GM18858 (cell line): ENCODE results near the gene A4GALT.

Experiments
- ATAC-seq: cut with Tn5 transposase; IDR thresholded peaks from one replicate; pipeline ENCODE4 v1.9.1; 2021; ENCODE audit not compliant: unreplicated experiment

A4GALT gene

DNA sequence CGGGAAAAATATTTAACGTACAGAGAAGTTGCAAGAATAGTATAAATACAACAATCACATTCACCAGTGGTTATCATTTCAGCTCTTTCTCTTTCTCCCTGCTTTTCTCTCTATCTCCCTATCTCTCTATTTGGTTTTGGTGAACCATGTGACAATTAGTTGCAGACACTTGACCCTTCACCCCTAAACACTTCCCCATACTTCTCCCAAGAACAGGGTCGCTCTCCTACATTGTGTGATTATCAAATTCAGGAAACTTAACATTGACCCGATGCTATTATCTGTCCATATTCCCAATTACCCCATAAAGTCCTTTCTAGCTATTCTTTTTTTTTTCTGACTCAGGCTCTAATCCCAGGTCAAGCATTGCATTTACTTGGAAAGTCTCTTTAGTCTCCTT is 66.7 kb downstream of the A4GALT start:
- no peak for ATAC-seq

DNA sequence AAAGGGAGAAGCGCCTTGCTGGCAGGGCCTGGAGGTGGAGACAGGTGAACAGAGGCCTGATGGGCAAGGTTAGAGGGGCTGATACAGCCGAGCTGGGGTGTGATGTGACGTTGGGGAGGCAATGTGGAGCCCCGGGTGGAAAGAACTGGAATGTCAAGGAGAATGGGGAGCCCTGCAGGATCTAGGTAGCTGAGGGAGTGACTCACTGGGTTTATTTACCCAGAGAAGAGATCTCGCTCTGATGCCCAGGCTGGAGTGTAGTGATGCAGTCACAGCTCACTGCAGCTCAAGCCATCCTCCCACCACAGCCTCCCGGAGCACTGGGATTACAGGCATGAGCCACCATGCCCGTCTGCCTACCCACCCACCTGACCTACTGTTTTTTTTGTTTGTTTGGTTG is 69.5 kb downstream of the A4GALT start:
- ATAC-seq, result no peak

DNA sequence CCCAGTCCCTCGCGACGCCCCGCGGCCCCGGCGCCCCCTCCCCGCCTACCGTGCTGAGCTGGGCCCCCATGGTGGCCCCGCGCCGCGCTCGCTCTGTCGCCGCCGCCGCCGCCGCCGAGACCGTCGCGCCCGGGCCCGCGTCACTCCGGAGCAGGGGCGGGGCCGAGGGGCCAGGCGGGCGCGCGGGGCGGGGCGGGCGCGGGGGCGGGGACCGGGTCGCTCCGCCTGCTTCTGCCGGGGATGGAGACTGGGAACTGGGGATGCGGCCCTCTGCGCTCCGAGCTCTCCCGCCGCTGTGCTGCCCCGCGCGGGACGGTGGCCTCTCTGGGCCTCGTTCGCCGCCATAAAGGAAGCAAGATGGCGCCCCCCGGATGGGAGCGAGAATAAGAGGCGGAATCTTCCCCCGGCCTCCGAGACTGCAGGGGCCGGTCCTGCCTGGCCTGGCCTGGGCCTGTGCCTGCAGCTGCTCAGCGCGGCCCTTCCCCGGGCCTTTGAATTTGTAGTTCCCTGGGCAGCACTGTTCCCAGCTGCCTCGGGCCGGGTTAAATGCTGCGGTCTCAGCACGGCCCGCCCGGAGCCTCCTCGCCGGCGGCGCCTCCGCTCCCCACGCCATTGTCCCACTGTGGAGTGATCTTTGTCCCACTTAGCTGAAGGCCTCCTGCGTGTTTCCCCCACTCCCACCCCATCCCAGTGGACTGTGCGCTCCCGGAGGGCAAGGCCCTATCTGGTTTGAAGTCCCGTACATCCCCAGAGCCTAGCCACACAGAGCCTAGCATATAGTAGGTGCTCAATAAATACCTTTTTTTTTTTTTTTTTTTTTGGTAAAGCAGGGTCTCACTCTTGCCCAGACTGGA is 71.2 kb downstream of the A4GALT start, which contains the start of gene CYB5R3:
TSS of gene CYB5R3 (minus strand) at position 147 of the 854 bp plus-strand sequence. CDS start at position 70, 77 bp downstream.
- no peak for ATAC-seq

DNA sequence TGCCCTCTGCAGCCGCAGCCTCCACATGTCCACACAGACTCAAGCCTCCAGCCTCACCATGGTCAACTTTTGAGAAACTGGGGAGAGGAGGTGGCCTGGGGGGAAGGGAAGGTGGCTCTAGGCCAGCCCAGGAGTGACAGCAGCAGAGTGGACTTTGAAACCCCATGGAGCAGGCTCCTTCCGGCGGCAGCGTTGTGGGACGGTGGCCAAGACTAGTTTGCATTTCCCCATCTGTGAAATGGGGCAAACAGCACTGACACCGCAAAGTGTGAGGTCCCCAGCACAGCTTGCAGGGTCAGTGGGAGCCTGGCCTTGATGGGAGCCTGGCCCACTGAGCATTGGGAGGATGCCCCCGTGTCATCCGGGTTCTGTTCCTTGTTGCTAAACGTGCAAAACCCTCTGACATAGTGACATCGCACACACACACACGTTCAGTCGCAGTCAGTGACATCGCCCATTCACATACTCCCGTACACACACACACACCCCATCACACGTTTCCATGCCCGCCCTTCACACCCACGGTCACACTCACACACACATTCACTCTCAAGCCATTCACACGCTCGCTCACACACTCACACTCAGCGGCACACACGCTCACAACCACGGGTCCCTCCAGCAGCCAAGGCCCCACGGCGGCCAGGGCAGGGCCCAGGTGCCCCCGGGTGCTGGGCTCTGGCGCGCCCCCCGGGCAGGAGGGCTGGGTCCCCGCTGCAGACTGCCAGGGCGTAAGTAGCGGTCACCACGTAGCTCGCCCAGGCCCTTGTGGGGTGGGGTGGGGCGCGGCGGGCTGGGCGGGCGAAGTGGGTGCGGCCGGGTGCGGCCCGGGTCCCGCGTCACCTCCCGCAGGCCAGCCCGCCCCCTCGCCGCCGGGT is 72.1 kb downstream of the A4GALT start:
- no peak for ATAC-seq

DNA sequence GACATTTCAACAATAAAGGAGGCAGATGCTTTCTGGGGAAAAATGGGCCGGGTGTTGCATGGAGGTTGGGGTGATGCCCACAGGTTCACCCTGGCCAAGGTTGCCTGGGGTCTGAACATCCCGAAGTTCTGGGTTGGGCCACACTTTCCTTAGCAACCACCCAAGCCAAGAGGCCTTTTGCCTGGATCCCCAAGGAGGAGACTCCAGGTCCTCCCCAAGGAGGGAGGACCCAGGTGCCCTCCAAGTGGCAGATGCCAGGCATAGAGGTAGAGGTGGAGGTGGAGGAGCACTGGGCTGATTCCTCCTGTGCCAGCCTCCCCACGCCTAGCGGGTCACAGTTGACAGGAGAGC is 72.7 kb downstream of the A4GALT start:
- no peak for ATAC-seq

DNA sequence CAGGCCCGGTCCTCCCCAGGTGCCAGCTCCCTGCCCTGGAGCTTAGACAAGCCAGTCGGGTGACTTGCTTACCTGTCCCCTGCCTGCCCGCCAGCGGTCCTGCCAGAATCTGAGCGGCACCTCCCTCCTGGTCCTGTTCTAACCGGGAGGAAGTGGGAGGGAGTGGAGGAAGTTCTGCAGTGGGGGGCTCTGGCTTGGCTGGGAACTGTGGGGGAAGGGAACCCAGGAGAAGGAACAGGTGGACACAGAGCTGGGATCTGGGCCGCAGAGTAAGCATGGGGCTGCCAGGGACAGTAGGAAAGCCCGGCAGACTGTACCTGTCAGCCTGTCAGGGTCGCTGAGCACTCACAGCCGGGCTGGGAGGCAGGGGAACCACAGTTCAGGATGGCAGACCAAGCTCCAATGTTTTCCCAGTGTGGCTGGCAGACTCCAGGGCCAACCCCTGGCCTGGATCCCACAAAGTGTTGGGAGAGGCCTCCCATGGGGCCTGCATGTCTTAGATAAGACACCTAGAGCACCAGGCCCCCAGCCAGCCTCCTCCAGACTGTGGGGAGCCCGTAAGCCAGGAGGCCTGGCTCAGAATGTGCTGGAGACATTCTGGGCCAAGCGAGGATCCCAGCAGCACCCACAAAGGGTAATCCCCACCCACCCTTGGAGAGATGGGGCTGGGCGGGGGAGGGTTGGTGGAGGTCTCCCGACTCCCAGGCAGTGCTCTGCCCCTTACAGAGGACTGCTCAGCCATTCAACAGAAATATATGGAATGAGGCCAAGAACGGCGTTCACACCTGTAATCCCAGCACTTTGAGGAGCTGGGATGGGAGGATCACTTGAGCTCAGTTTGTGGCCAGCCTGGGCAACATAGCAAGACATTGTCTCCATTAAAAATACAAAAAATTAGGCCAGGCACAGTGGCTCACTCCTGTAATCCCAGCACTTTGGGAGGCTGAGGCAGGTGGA is 73.8 kb downstream of the A4GALT start:
- ATAC-seq, result no peak

DNA sequence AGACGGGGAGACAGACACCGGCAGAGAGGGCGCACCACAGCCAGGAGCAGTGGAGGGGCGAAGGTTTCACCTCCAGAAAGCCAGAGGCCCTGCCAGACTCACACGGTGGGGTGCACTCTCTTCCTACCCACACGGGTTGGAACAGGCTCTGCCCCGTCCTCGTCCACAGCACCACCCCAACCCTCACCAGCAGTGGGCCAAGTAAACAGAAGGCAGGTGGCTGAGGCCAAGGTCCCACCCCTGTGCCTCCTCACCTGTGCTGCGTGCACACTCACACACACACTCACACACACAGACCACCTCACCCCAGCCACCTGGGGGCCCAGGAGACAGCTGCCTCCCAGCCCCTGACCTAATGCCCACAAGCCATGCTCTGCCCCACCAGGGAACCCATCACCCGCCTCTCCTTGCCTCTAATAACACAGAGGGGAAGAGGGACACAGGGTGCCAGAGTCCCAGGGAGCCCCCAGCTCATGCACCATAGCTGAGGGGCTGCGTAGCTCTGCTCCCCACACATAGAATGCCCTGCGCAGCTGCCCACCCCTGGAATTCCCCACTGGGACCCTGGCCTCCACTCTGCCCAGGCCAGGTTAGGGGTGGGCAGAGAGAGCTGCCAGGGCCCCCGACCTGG is 74.6 kb downstream of the A4GALT start:
- no peak for ATAC-seq

DNA sequence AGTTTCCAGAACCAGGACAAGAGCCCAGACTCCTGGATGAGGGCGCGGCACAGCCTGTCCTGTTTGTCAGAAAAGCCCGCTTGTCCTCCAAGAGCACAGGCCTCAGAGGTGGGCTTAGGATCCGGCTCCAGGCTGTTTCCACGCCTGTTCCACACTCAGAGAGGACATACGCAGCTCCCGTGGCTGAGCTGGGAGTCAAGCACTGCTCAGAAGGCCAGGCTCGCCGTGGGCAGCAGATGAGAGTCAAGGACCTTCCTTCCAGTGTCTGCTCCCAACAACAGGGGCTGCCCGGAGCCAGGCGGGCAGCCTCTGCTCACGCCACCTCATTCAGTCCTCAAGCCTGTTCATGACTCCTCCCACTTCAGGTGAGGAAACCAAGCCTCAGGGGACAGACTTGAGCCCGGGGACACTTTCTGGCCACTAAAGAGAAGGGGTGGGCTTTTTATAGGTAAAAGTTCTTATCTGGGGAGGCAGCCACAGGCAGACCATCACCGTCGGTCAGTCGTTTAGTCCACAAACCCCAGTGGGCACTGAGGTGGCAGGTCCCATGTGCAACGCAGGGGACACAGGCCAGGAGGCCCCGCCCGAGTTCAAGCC is 75.2 kb downstream of the A4GALT start:
- ATAC-seq, result no peak

DNA sequence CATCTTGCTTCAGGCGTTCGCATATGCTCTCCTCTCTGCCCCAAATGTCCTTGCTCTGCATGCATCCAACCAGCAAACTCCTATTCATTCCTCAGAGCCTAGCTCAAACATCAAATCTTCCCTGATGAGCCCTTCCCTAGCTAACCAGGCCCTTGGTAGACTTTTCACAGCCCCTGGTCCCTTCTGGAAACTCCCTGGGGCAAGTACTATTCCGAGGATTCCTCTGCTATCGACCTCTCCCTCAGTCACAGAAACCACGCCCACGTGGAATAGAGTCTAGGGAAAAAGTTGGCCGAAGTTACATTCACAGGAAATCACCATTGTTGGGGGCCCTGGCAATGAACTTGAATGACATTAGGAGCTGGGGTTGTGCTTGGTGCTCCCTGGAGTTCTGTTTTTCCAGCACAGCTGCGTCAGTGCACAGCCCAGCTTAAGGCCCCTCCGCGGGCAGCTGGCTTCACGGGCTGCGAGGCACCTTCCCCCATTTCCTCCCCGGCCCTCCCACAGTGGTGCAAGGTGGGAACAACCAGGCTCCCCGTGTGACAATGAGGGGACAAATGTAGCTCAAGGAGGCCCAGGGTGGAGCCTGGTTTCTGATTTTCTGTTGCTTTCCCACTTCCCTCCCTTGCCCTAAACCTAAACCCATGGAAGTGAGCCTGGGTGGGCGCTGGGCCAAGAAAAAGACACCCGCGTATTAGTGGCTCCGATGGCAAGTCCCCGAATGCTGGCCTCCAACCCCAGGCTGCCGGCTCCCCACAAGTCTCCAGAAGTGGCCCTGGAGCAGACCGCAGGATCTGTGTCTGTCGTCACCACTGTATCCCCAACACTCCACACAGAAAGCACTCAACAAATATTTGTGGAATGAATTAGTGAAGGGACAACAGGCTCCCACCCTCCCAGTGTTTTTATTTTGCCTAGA is 76.0 kb downstream of the A4GALT start:
- no peak for ATAC-seq

DNA sequence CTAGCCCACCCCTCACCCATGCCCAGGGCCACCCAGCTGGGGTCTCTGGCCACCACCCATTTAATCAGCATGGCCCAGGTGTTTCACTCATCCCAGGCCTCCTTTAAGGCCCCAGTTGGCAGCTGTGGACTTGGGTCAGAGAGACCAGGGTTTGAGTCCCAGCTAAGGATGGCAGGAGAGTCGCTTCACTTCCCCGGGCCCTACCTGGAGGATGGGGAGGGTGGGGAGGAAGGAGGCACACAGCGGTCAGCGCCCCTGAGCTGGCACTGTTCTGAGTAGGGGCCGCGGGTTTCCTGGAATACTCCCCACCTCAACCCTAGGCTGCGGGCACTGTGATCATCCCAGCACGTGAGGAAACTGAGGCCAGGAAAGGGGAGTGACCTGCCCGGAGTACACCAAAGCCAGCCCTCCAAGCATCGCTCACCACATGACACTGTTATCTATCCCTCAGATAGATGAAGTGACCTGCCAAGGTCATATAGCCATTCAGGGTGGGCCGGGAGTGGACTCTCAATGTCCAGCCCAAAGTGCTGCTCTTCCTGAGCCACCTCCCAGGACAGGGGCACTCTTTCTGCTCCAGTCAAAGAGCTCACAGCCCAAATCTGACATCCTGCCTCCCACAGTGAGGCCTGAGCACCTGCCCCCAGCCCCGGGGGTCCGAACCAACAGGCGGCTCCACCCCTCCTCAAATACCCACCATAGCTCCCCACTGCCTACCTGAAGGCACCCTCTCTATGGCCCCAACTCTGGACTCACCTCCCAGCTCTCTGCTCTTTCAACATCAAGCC is 76.8 kb downstream of the A4GALT start:
- no peak for ATAC-seq

DNA sequence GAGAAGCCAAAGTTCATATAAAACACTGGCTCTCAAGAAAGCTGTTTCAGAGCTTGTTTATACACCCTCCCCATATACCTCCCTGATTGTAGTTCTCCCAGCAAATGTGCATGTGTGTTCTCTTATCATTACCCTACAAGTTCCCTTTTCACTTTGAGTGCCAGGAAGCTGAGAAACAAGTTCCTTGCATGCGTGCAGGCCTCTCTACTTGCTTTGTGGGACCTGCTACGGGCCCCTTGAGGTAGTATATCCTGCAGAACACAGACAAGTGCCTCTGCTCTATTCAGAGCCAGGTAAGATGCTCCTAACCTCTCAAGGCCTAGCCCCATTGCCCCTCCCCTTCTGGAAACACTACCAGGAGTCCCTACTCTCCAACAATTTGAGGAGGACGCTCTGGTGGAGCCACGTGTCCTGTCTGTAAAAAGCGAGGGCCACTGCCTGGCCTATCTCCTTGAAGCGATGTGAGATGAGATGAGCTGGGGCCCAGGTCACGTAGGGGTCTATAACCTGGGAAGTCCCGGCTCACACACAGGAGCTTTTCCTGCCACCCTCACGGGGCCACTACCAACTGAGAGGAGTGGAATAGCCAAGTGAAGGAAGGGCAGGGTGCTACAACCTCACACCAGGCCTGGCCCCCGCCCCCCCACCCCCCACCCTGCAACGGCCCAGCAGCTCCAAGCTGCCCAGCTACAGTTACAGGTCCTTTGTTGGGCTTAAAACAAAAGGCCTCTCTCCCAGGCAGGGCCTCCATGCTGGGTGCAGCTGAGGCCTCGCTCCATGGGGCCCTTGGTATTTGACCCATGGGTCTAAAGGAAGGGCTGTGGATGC is 77.7 kb downstream of the A4GALT start:
- no peak for ATAC-seq
